Lower leg skin (tissue), 4 donors: ENCODE measurements around the gene TMEM169. TPM values are rescaled to one million over a fixed set of nuclear protein-coding genes. Genes with fewer than 3 reads are reported as not detected.

Experiments
- DNase-seq, 2 donors: peaks; one replicate each; pipeline ENCODE4 v3.0.0-alpha.2; 2019; ENCODE audit warnings: low spot score in 2 of 2
- H3K4me3 ChIP-seq: fragments of 200-600 bp; sonication (generic); 2 replicates; pipeline ENCODE4 v1.5.1; 2017; ENCODE audit warnings: mild to moderate bottlenecking, low read depth; ENCODE audit not compliant: poor library complexity, severe bottlenecking
- CTCF ChIP-seq, 3 donors: fragments of 450-650 bp; IDR thresholded peaks; one replicate each; pipeline ENCODE4 v1.5.1; 2016; ENCODE audit warnings: antibody characterized with exemption in 3 of 3, mild to moderate bottlenecking in 3 of 3, moderate library complexity in 2 of 3
- POLR2A ChIP-seq, 2 donors: fragments of 450-650 bp; IDR thresholded peaks; one replicate each; pipeline ENCODE4 v1.6.1; 2016 to 2017; ENCODE audit warnings: antibody characterized with exemption in 2 of 2, mild to moderate bottlenecking in 1 of 2, moderate library complexity in 1 of 2
- WGBS, 2 donors: methylation state at CpG; one replicate each; pipeline ENCODE4 v1.1.5; 2018; 5-methylcytosine and 5-hydroxymethylcytosine counted together
- intact Hi-C: fragments of 100-400 bp; cut with DNase I; formaldehyde crosslinking; loops from one replicate; pipeline ENCODE4 v1.15.0; 2023; ENCODE audit warnings: low total_unique reads
- total RNA-seq, 4 donors: library from RNA; depleted of rRNA; stranded (reverse); fragments of >200 nt; gene quantifications; one replicate each; pipeline ENCODE4 v1.1.0, GENCODE V29; 2016

TMEM169 gene
- total RNA-seq, 4 donors from 2014 or later: 0.04 to 0.88 (median 0.36) TPM

- WGBS, 2 donors: 78 to 81% methylated on average over 7 of the region's 7 CpGs
- no peak for TF ChIP-seq CTCF (IDR thresholded peaks at IDR 0.05)
- no peak for TF ChIP-seq POLR2A (IDR thresholded peaks at IDR 0.05)
- intact Hi-C loops: no loop called here
- DNase-seq: no peak
- no peak overlapping the region for H3K4me3 ChIP-seq
Observed at GRCh38 chr2:216111122-216111521, 29.4 kb downstream of the TMEM169 start.

- intact Hi-C loops: no loop called here
- TF ChIP-seq POLR2A (IDR thresholded peaks at IDR 0.05) (no peak), CTCF (IDR thresholded peaks at IDR 0.05) (no peak)
- 76% methylated on average over 4 of the region's 4 CpGs for WGBS, 2 donors
- H3K4me3 ChIP-seq: no peak overlapping the region
- no peak for DNase-seq
Observed at GRCh38 chr2:216112926-216113325, 31.2 kb downstream of the TMEM169 start.

GRCh38 chr2:216113572-216113971 is 31.9 kb downstream of the TMEM169 start:
- DNase-seq: no peak
- TF ChIP-seq POLR2A (IDR thresholded peaks at IDR 0.05): no peak
- TF ChIP-seq CTCF (IDR thresholded peaks at IDR 0.05): no peak
- intact Hi-C loops: no loop called here
- H3K4me3 ChIP-seq: no peak overlapping the region
- 72 to 88% methylated on average over 3 of the region's 3 CpGs for WGBS, 2 donors

GRCh38 chr2:216114382-216114713 is 32.6 kb downstream of the TMEM169 start:
- no peak overlapping the region for H3K4me3 ChIP-seq
- no peak for DNase-seq
- no peak for TF ChIP-seq CTCF (IDR thresholded peaks at IDR 0.05)
- TF ChIP-seq POLR2A (IDR thresholded peaks at IDR 0.05): no peak
- WGBS, 2 donors: 40 to 41% methylated on average over 4 of the region's 4 CpGs
- intact Hi-C loops: no loop called here

GRCh38 chr2:216114714-216115531 is 33.2 kb downstream of the TMEM169 start:
- intact Hi-C loops: no loop called here

More at GRCh38 chr2:216114714-216115531, 33.2 kb downstream of the TMEM169 start:
- WGBS, 2 donors: 4 to 8% methylated on average over 29 of the region's 29 CpGs
- TF ChIP-seq CTCF (IDR thresholded peaks at IDR 0.05): peak in 1 of 3 donors; percentile 79
- TF ChIP-seq POLR2A (IDR thresholded peaks at IDR 0.05): no peak
- DNase-seq: peak; percentile 99
- H3K4me3 ChIP-seq: peak overlapping the region; percentile 28
